ENCODE measurements around the gene SPECC1. TPM values are rescaled to one million over a fixed set of nuclear protein-coding genes. Genes with fewer than 3 reads are reported as not detected.

Gene SPECC1
- total RNA-seq, 6 donors from 2014 or later: 21.8 to 65.0 (median 33.9) TPM

DNA sequence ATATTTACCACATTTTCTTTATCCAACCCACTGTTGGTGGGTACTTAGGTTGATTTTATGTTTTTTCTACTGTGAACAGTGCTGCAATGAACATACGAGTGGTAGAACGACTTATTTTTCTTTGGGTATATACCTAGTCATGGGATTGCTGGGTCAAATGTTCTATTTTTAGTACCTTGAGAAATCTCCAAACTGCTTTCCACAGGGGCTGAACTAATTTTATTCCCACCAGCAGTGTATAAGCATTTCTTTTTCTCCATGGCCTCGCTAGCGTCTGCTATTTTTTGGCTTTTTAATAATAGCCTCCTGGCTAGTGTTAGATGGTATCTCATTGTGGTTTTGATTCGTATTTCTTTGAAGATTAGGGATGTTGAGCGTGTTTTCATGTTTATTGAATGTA, 255.8 kb downstream of the SPECC1 start:
- H3K9me3 ChIP-seq: no peaks in the 10 kb centered on the region
- peaks cover 0 to 10% (median 6%) of the 10 kb centered on the region in 4 donors for H3K36me3 ChIP-seq
- TF ChIP-seq, protein P1, sequence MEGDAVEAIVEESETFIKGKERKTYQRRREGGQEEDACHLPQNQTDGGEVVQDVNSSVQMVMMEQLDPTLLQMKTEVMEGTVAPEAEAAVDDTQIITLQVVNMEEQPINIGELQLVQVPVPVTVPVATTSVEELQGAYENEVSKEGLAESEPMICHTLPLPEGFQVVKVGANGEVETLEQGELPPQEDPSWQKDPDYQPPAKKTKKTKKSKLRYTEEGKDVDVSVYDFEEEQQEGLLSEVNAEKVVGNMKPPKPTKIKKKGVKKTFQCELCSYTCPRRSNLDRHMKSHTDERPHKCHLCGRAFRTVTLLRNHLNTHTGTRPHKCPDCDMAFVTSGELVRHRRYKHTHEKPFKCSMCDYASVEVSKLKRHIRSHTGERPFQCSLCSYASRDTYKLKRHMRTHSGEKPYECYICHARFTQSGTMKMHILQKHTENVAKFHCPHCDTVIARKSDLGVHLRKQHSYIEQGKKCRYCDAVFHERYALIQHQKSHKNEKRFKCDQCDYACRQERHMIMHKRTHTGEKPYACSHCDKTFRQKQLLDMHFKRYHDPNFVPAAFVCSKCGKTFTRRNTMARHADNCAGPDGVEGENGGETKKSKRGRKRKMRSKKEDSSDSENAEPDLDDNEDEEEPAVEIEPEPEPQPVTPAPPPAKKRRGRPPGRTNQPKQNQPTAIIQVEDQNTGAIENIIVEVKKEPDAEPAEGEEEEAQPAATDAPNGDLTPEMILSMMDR (IDR thresholded peaks at IDR 0.05): no peak
- no peak for TF ChIP-seq POLR2AphosphoS5 (IDR thresholded peaks at IDR 0.05)
- no peak for TF ChIP-seq POLR2A (IDR thresholded peaks at IDR 0.05)
- no peak for TF ChIP-seq EP300 (IDR thresholded peaks at IDR 0.05)
- WGBS, 2 donors: 84 to 86% methylated on average over 6 of the region's 6 CpGs
- H3K4me3 ChIP-seq: no peak overlapping the region
- ATAC-seq (ENCODE audit: low FRiP score in 2 of 2) (no peak), DNase-seq (no peak)
- no peaks in the 10 kb centered on the region for H3K4me1 ChIP-seq
- no peaks in the 10 kb centered on the region for H3K27me3 ChIP-seq
- H3K27ac ChIP-seq: no peak overlapping the region

DNA sequence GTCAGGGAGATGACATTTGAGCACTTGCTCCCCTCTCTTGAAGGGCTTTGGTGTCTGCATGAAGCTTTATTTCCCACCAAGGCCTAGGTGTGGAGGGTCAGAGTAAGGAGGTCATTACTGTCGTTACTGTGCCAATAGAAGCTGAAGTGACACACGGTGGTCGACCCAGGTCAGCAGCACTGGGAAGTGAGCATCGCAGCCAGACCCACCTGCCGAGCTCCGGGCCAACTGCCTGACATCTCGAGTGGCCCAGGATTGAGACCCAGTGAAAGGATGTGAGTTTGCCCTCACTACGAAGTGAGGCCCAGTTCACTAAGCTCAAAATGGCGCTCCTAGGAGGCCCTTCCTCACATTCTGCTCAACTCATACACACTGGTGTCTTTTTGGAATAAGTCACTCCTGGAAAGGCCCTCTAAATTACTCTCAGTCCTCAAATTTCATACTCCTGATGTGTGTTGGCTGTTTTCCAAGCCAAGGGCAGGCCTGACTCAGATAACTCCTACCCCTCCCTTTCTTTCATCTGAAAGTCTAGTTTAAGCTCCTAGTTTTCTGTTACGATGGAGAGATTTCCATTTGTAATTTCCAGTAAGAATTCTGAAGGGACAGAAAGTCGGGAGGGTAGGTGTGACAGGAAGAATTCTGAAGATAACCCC, 257.8 kb downstream of the SPECC1 start:
- TF ChIP-seq, protein P1 (IDR thresholded peaks at IDR 0.05): no peak
- TF ChIP-seq POLR2AphosphoS5 (IDR thresholded peaks at IDR 0.05) (no peak), POLR2A (IDR thresholded peaks at IDR 0.05) (no peak), EP300 (IDR thresholded peaks at IDR 0.05) (no peak)
- WGBS, 2 donors: 84 to 90% methylated on average over 11 of the region's 11 CpGs

DNA sequence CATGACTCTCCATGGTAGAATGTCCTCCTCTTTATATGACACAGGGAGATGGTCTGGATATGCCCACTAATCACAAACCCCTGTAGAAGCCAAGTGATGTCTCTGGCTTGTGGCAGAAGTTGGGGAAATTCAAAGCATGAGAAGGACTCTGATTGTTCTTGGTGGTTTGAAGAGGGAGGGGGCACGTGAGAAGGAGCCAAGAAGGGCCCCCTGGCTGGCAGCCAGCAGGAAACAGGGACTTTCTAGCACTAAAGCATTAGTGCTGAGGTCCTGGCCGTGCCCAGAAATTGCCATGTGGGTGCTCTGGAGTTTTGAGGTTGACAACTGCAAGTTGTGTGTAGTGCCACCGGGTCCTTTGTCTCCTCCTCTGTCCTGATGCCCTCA, 258.3 kb downstream of the SPECC1 start:
- TF ChIP-seq, protein P1 (IDR thresholded peaks at IDR 0.05): no peak
- TF ChIP-seq POLR2AphosphoS5 (IDR thresholded peaks at IDR 0.05): no peak
- TF ChIP-seq EP300 (IDR thresholded peaks at IDR 0.05): no peak
- no peak for TF ChIP-seq POLR2A (IDR thresholded peaks at IDR 0.05)
- Histone ChIP-seq H3K4me1 (no peaks in the 10 kb centered on the region), H3K9me3 (no peaks in the 10 kb centered on the region), H3K27me3 (no peaks in the 10 kb centered on the region), H3K36me3 (no peaks in the 10 kb centered on the region), H3K27ac (no peak overlapping the region), H3K4me3 (no peak overlapping the region)
- ATAC-seq (ENCODE audit: low FRiP score in 2 of 2) (no peak), DNase-seq (no peak)
- WGBS, 2 donors: 11 to 24% methylated on average over 3 of the region's 3 CpGs

More for the DNA sequence above, 257.8 kb downstream of the SPECC1 start:
- no peak overlapping the region for H3K4me3 ChIP-seq
- H3K36me3 ChIP-seq: no peaks in the 10 kb centered on the region
- DNase-seq (peak in 1 of 2 donors; percentile 21), ATAC-seq (ENCODE audit: low FRiP score in 2 of 2) (no peak)
- no peak overlapping the region for H3K27ac ChIP-seq
- no peaks in the 10 kb centered on the region for H3K27me3 ChIP-seq
- no peaks in the 10 kb centered on the region for H3K9me3 ChIP-seq
- H3K4me1 ChIP-seq: no peaks in the 10 kb centered on the region

DNA sequence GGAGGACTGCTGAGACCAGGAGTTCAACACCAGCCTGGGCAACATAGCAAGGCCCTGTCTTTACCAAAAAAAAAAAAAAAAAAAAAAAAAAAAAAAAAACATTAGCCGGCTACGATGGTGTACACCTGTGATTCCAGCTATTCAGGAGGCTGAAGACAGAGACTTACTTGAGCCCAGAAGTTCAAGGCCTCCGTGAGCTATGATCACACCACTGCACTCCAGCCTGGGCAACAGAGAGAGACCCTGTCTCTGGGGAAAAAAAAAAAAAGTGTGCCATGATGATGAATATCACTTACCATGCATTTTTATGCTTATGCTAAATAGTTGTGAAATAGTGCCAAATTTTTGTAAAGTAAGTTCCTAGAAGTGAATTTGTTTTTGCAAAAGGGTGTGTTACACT, 261.2 kb downstream of the SPECC1 start:
- Histone ChIP-seq H3K36me3 (no peaks in the 10 kb centered on the region), H3K27ac (no peak overlapping the region), H3K4me3 (no peak overlapping the region), H3K9me3 (no peaks in the 10 kb centered on the region), H3K4me1 (no peaks in the 10 kb centered on the region), H3K27me3 (no peaks in the 10 kb centered on the region)
- DNase-seq: no peak
- no peak for ATAC-seq (ENCODE audit: low FRiP score in 2 of 2)
- TF ChIP-seq, protein P1 (IDR thresholded peaks at IDR 0.05): no peak
- TF ChIP-seq EP300 (IDR thresholded peaks at IDR 0.05) (no peak), POLR2AphosphoS5 (IDR thresholded peaks at IDR 0.05) (no peak), POLR2A (IDR thresholded peaks at IDR 0.05) (no peak)
- WGBS, 2 donors: 97 to 98% methylated on average over 3 of the region's 3 CpGs

DNA sequence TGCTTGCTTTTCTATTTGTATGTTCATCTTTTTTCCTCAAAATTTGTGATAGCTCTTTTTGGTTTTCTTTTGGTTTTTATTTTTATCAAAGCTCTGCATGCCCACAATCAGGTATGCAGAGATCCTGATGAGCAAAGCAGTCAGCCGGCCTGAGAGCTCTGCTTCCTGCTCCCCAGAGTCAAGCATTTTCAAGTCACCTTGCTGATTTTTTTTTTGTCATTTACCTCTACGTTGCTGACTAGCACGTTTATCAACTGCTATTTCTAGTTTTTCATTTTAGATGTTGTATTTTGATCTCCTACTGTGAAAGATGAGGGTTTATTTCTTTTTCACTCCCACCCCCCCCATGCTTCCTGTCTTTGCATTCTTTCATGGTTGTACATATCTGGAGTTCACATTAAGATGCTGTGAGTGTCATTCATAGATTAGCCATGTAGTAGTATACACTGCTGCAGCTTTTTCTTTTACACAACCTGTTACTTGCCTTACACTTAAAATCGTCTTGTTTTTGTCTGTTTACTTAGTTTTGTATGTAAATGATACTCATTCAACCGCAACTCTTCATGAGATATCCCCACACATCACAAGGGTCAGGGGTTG, 262.0 kb downstream of the SPECC1 start:
- TF ChIP-seq EP300 (IDR thresholded peaks at IDR 0.05): no peak
- TF ChIP-seq, protein P1 (IDR thresholded peaks at IDR 0.05): no peak
- TF ChIP-seq POLR2AphosphoS5 (IDR thresholded peaks at IDR 0.05): no peak
- TF ChIP-seq POLR2A (IDR thresholded peaks at IDR 0.05): no peak
- Histone ChIP-seq H3K36me3 (no peaks in the 10 kb centered on the region), H3K27ac (no peak overlapping the region), H3K4me3 (no peak overlapping the region), H3K4me1 (no peaks in the 10 kb centered on the region), H3K9me3 (no peaks in the 10 kb centered on the region), H3K27me3 (no peaks in the 10 kb centered on the region)
- DNase-seq (no peak), ATAC-seq (ENCODE audit: low FRiP score in 2 of 2) (no peak)
- WGBS, 2 donors: 66 to 74% methylated on average over 5 of the region's 5 CpGs
